H9 (cell line): ENCODE measurements around the gene MLLT3. TPM values are rescaled to one million over a fixed set of nuclear protein-coding genes. Genes with fewer than 3 reads are reported as not detected.

ENCODE experiments used
- DNase-seq: peaks from one replicate; pipeline ENCODE4 v3.0.0-alpha.2; 2017
- H2AFZ ChIP-seq: one replicate; pipeline ENCODE4 v1.6.1; 2013; ENCODE audit warnings: mild to moderate bottlenecking, low read length, control low read depth, moderate library complexity
- H2AK5ac ChIP-seq: 2 replicates; pipeline ENCODE4 v1.6.1; 2013; ENCODE audit warnings: low read length, control low read depth, mixed read lengths; ENCODE audit not compliant: insufficient read length
- H2BK120ac ChIP-seq: one replicate; pipeline ENCODE4 v1.6.1; 2013; ENCODE audit warnings: low read depth, mild to moderate bottlenecking, low read length, control low read depth, inconsistent platforms; ENCODE audit not compliant: poor library complexity, severe bottlenecking
- H2BK12ac ChIP-seq: 2 replicates; pipeline ENCODE4 v1.6.1; 2013; ENCODE audit warnings: low read length, control low read depth, mixed read lengths, low read depth; ENCODE audit not compliant: insufficient read length
- H2BK15ac ChIP-seq: 2 replicates; pipeline ENCODE4 v1.6.1; 2013; ENCODE audit warnings: low read depth, low read length, control low read depth
- H2BK20ac ChIP-seq: one replicate; pipeline ENCODE4 v1.6.1; 2013; ENCODE audit warnings: low read depth, mild to moderate bottlenecking, low read length, control low read depth, inconsistent platforms; ENCODE audit not compliant: poor library complexity, severe bottlenecking
- H2BK5ac ChIP-seq: 2 replicates; pipeline ENCODE4 v1.6.1; 2013; ENCODE audit warnings: low read length, control low read depth, mixed read lengths; ENCODE audit not compliant: insufficient read length
- H3K14ac ChIP-seq: 2 replicates; pipeline ENCODE4 v1.6.1; 2013; ENCODE audit warnings: low read length, control low read depth; ENCODE audit not compliant: insufficient read depth
- H3K18ac ChIP-seq: 2 replicates; pipeline ENCODE4 v1.6.1; 2013; ENCODE audit warnings: low read depth, mild to moderate bottlenecking, mixed read lengths, low read length, control low read depth; ENCODE audit not compliant: insufficient read length
- H3K23ac ChIP-seq: 2 replicates; pipeline ENCODE4 v1.6.1; 2013; ENCODE audit warnings: low read length, control low read depth, mixed read lengths, low read depth; ENCODE audit not compliant: insufficient read length
- H3K23me2 ChIP-seq: 2 replicates; pipeline ENCODE4 v1.6.1; 2013; ENCODE audit warnings: low read depth, mild to moderate bottlenecking, mixed read lengths, low read length, control low read depth; ENCODE audit not compliant: insufficient read length, poor library complexity, severe bottlenecking
- H3K27ac ChIP-seq: 2 replicates; pipeline ENCODE4 v1.5.1; 2013; ENCODE audit warnings: low read length, control low read depth, mixed read lengths, low read depth; ENCODE audit not compliant: insufficient read length
- H3K27me3 ChIP-seq: 2 replicates; pipeline ENCODE4 v1.6.1; 2013; ENCODE audit warnings: low read length, control low read depth, inconsistent platforms; ENCODE audit not compliant: insufficient read depth
- H3K4ac ChIP-seq: 2 replicates; pipeline ENCODE4 v1.6.1; 2013; ENCODE audit warnings: low read depth, mild to moderate bottlenecking, control low read depth, inconsistent platforms, low read length, moderate library complexity
- H3K4me1 ChIP-seq: 2 replicates; pipeline ENCODE4 v1.6.1; 2013; ENCODE audit warnings: low read length, control low read depth, inconsistent platforms; ENCODE audit not compliant: insufficient read depth
- H3K4me2 ChIP-seq: 2 replicates; pipeline ENCODE4 v1.6.1; 2013; ENCODE audit warnings: low read length, control low read depth, mixed read lengths; ENCODE audit not compliant: insufficient read length, insufficient read depth
- H3K56ac ChIP-seq: 2 replicates; pipeline ENCODE4 v1.6.1; 2013; ENCODE audit warnings: low read depth, mild to moderate bottlenecking, mixed read lengths, low read length, control low read depth; ENCODE audit not compliant: insufficient read length
- H3K79me1 ChIP-seq: 2 replicates; pipeline ENCODE4 v1.6.1; 2013; ENCODE audit warnings: low read depth, mild to moderate bottlenecking, moderate library complexity, low read length, control low read depth, inconsistent platforms; ENCODE audit not compliant: insufficient read depth, poor library complexity, severe bottlenecking
- H3K79me2 ChIP-seq: 2 replicates; pipeline ENCODE4 v1.6.1; 2013; ENCODE audit warnings: low read length, control low read depth, inconsistent platforms; ENCODE audit not compliant: insufficient read depth
- H3K9ac ChIP-seq: 2 replicates; pipeline ENCODE4 v1.6.1; 2013; ENCODE audit warnings: low read length, control low read depth, mixed read lengths; ENCODE audit not compliant: insufficient read length; ENCODE audit errors: extremely low read depth
- H3K9me3 ChIP-seq: one replicate; pipeline ENCODE4 v1.6.1; 2013; ENCODE audit warnings: low read depth, low read length, inconsistent platforms; ENCODE audit not compliant: control insufficient read depth
- H3T11ph ChIP-seq: one replicate; pipeline ENCODE4 v1.6.1; 2013; ENCODE audit warnings: mild to moderate bottlenecking, low read length, control low read depth, inconsistent platforms
- H4K20me1 ChIP-seq: one replicate; pipeline ENCODE4 v1.6.1; 2013; ENCODE audit not compliant: control insufficient read depth, insufficient read length, insufficient read depth
- H4K5ac ChIP-seq: 2 replicates; pipeline ENCODE4 v1.6.1; 2013; ENCODE audit warnings: low read depth, mild to moderate bottlenecking, mixed read lengths, low read length, control low read depth; ENCODE audit not compliant: insufficient read length
- H4K8ac ChIP-seq: replicated peaks from 2 replicates; pipeline ENCODE4 v1.6.1; 2013; ENCODE audit warnings: low read length, control low read depth, mixed read lengths, low read depth; ENCODE audit not compliant: insufficient read length
- H4K91ac ChIP-seq: 2 replicates; pipeline ENCODE4 v1.6.1; 2013; ENCODE audit warnings: low read depth, mild to moderate bottlenecking, moderate library complexity, mixed read lengths, low read length, control low read depth; ENCODE audit not compliant: insufficient read length
- H3K27ac Mint-ChIP-seq, 3 experiments: 2 replicates in 2 of 3; 3 replicates in 1 of 3; pipeline ENCODE4 v1.8.0; 2020 to 2021; ENCODE audit warnings: mixed read lengths in 3 of 3, mild to moderate bottlenecking in 1 of 3, moderate library complexity in 1 of 3
- H3K27me3 Mint-ChIP-seq: 2 replicates; pipeline ENCODE4 v1.8.0; 2021; ENCODE audit warnings: low read depth, mild to moderate bottlenecking, moderate library complexity, mixed read lengths
- H3K36me3 Mint-ChIP-seq, 3 experiments: 2 replicates in 2 of 3; 3 replicates in 1 of 3; pipeline ENCODE4 v1.8.0; 2020 to 2021; ENCODE audit warnings: low read depth in 3 of 3, mixed read lengths in 3 of 3; ENCODE audit not compliant: insufficient read depth in 1 of 3
- H3K4me1 Mint-ChIP-seq, 2 experiments: 2 replicates each; pipeline ENCODE4 v1.8.0; 2020; ENCODE audit warnings: mixed read lengths in 2 of 2
- H3K4me3 Mint-ChIP-seq, 2 experiments: 2 replicates in 1 of 2; 3 replicates in 1 of 2; pipeline ENCODE4 v1.8.0; 2020 to 2021; ENCODE audit warnings: mild to moderate bottlenecking in 2 of 2, mixed read lengths in 2 of 2, moderate library complexity in 1 of 2
- H3K9me3 Mint-ChIP-seq, 2 experiments: 2 replicates in 1 of 2; 3 replicates in 1 of 2; pipeline ENCODE4 v1.8.0; 2020; ENCODE audit warnings: mild to moderate bottlenecking in 2 of 2, mixed read lengths in 2 of 2, moderate library complexity in 1 of 2
- WGBS: extraction: QIAGEN DNeasy Blood & Tissue Kit; methylation state at CpG from one replicate; pipeline ENCODE4 v1.1.7; 2013; ENCODE audit warnings: missing lambda C conversion rate, low lambda C conversion rate, mixed read lengths; ENCODE audit not compliant: insufficient read length; ENCODE audit errors: extremely low coverage; 5-methylcytosine and 5-hydroxymethylcytosine counted together
- total RNA-seq: library from RNA; stranded (reverse); gene quantifications from 2 replicates; pipeline ENCODE4 v1.2.1, GENCODE V29; 2021
- TF ChIP-seq, protein P1 (sequence below): fragments of 200-600 bp; sonication (generic); conservative IDR thresholded peaks from 3 replicates; pipeline ENCODE4 v1.8.0; 2021; ENCODE audit warnings: antibody characterized with exemption, mild to moderate bottlenecking

MLLT3 gene
- total RNA-seq, 1 experiment from 2014 or later, result 3.9 TPM

DNA sequence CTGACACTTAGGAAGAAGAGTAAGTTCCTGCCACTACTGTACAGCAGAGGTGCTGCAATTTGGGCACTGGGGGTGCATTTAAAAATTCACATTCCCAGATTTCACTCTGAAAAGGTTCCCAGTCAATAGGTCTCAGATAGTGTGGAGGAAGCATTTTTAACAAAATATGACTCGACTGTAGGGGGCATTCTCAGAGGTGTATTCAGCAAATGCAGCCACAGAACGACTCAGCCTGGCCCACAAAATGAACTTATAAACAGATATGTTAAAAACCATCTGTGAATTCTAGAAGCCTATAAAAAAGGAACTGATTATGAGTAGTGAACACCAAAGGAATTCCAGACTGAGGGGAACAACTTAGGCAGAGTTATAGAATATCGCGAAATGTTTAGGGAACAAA lies 31.1 kb downstream of the MLLT3 start:
- H4K20me1 ChIP-seq, result no peaks in the 10 kb centered on the region
- no peak overlapping the region for H3K4me2 ChIP-seq
- no peak overlapping the region for H3K27ac Mint-ChIP-seq
- H3K56ac ChIP-seq, result no peak overlapping the region
- no peak overlapping the region for H4K8ac ChIP-seq
- H2BK15ac ChIP-seq, result no peak overlapping the region
- H3K4ac ChIP-seq, result no peak overlapping the region
- H3K18ac ChIP-seq, result no peak overlapping the region
- H3K27me3 Mint-ChIP-seq, result peaks cover 11% of the 10 kb centered on the region
- no peaks in the 10 kb centered on the region for H3K23me2 ChIP-seq
- no peak overlapping the region for H2BK5ac ChIP-seq
- DNase-seq, result no peak
- no CpG with 5 or more reads among the region's 4 CpGs for WGBS
- TF ChIP-seq, protein P1, sequence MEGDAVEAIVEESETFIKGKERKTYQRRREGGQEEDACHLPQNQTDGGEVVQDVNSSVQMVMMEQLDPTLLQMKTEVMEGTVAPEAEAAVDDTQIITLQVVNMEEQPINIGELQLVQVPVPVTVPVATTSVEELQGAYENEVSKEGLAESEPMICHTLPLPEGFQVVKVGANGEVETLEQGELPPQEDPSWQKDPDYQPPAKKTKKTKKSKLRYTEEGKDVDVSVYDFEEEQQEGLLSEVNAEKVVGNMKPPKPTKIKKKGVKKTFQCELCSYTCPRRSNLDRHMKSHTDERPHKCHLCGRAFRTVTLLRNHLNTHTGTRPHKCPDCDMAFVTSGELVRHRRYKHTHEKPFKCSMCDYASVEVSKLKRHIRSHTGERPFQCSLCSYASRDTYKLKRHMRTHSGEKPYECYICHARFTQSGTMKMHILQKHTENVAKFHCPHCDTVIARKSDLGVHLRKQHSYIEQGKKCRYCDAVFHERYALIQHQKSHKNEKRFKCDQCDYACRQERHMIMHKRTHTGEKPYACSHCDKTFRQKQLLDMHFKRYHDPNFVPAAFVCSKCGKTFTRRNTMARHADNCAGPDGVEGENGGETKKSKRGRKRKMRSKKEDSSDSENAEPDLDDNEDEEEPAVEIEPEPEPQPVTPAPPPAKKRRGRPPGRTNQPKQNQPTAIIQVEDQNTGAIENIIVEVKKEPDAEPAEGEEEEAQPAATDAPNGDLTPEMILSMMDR, result no peak
- no peak overlapping the region for H2BK120ac ChIP-seq
- H2BK12ac ChIP-seq, result no peak overlapping the region
- no peaks in the 10 kb centered on the region for H3K79me2 ChIP-seq
- no peak overlapping the region for H3K4me3 Mint-ChIP-seq
- no peaks in the 10 kb centered on the region for H3K79me1 ChIP-seq
- no peak overlapping the region for H3K14ac ChIP-seq
- no peak overlapping the region for H4K91ac ChIP-seq
- no peak overlapping the region for H2AFZ ChIP-seq
- H2AK5ac ChIP-seq, result no peak overlapping the region
- peaks cover 6 to 8% of the 10 kb centered on the region in 2 experiments for H3K4me1 Mint-ChIP-seq
- no peak overlapping the region for H2BK20ac ChIP-seq
- no peaks in the 10 kb centered on the region for H3K27me3 ChIP-seq
- peaks cover 4% of the 10 kb centered on the region; the same call in 1 of the 2 replicates for H3K4me1 ChIP-seq
- H3K9ac ChIP-seq, result no peak overlapping the region
- H3K23ac ChIP-seq, result no peak overlapping the region
- no peaks in the 10 kb centered on the region; a peak in 1 of 7 replicates for H3K36me3 Mint-ChIP-seq
- no peaks in the 10 kb centered on the region for H3K9me3 Mint-ChIP-seq
- H3K9me3 ChIP-seq, result no peaks in the 10 kb centered on the region
- H4K5ac ChIP-seq, result no peak overlapping the region
- H3T11ph ChIP-seq, result no peak overlapping the region
- H3K27ac ChIP-seq, result no peak overlapping the region
